ENCODE results near the gene STK16.
"Not testable (repeated sequence)": the region's sequence is repeated elsewhere in the genome, so short reads cannot be mapped to it uniquely, and the experiment has no call there.

The STK16 gene

GRCh38 chr2:219272356-219272755 is 27.1 kb downstream of the STK16 start:
- no peak for DNase-seq

- no peak for DNase-seq
Measured at GRCh38 chr2:219272995-219273394, 27.7 kb downstream of the STK16 start.

- DNase-seq: no peak
Measured at GRCh38 chr2:219273937-219274336, 28.7 kb downstream of the STK16 start.

- DNase-seq: no peak
Measured at GRCh38 chr2:219274361-219274921, 29.2 kb downstream of the STK16 start.

GRCh38 chr2:219277703-219278654 is 32.7 kb downstream of the STK16 start:
- DNase-seq: peak; percentile 89 to 90

GRCh38 chr2:219278655-219279150 is 33.4 kb downstream of the STK16 start:
- DNase-seq: no peak

- DNase-seq: peak; percentile 98 to 99
Measured at GRCh38 chr2:219279151-219279915, 34.1 kb downstream of the STK16 start, which contains the start of gene DNAJB2. TSS of gene DNAJB2 (plus strand) at chr2:219279366. CDS start at chr2:219279834, 468 bp downstream.

- DNase-seq: no peak
Measured at GRCh38 chr2:219279916-219280516, 34.7 kb downstream of the STK16 start.

- DNase-seq: no peak
Measured at GRCh38 chr2:219280651-219281050, 35.4 kb downstream of the STK16 start.

GRCh38 chr2:219281588-219281987 is 36.3 kb downstream of the STK16 start:
- no peak for DNase-seq

- DNase-seq: no peak
Measured at GRCh38 chr2:219282375-219282774, 37.1 kb downstream of the STK16 start.

GRCh38 chr2:219282943-219283581 is 37.8 kb downstream of the STK16 start:
- no peak for DNase-seq

GRCh38 chr2:219284501-219285372 is 39.5 kb downstream of the STK16 start:
- DNase-seq: no peak

GRCh38 chr2:219285373-219285735 is 40.1 kb downstream of the STK16 start:
- DNase-seq: no peak

GRCh38 chr2:219285894-219286425 is 40.7 kb downstream of the STK16 start:
- no peak for DNase-seq

- no peak for DNase-seq
Measured at GRCh38 chr2:219286436-219287115, 41.3 kb downstream of the STK16 start.

- not testable (repeated sequence) for DNase-seq
Measured at GRCh38 chr2:219287116-219287440, 41.8 kb downstream of the STK16 start.

- DNase-seq: no peak
Measured at GRCh38 chr2:219287580-219288265, 42.4 kb downstream of the STK16 start.

GRCh38 chr2:219289195-219289536 is 43.9 kb downstream of the STK16 start:
- DNase-seq: no peak
